GM19240 (cell line): ENCODE results near the gene UBE3B.

Experiments
- DNase-seq: peaks from one replicate; pipeline ENCODE4 v3.0.0; 2011; ENCODE audit warnings: low spot score; ENCODE audit not compliant: insufficient read length

Gene UBE3B

GRCh38 chr12:109571773-109572505, 94.5 kb downstream of the UBE3B start:
- DNase-seq = no peak

DNA sequence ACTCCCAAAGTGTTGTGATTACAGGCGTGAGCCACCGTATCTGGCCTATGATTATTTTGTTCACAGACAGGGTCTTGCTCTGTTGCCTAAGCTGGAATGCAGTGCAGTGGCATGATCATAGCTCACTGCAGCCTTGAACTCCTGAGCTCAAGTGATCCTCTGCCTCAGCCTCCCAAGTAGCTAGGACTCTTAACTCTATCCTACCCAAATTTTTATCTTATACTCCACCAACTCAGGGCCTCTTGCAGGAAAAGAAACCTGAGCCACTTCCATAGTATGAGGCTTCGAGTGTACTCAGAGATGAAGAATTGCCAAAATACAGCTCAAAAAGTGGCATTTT, 95.0 kb downstream of the UBE3B start:
- no peak for DNase-seq

- peak; percentile 98 for DNase-seq
These were observed 95.8 kb downstream of the UBE3B start, which contains the start of the genes MMAB and MVK for GRCh38 chr12:109573029-109573913. MMAB (minus strand) TSS chr12:109573504; CDS start chr12:109573480, 24 bp downstream. MVK (plus strand) TSS chr12:109573794; CDS start chr12:109574823, 1,029 bp downstream.

DNA sequence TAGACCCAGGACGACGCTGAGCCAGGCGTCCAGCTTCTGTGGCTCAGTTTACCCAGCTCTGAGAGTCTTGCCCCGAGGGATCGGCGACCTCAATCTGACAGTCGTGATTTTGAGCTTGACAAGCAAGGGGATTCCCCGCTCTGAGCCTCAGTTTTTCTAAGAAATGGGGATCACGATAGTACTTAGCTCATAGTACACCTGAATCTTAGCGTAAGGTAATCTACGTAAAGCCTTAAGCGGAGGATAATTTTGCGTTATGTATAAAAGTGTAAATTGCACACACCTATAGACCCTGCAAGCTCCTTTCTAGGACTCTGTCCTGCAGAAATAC, 96.4 kb downstream of the UBE3B start:
- DNase-seq = no peak

GRCh38 chr12:109575683-109576082, 98.2 kb downstream of the UBE3B start:
- DNase-seq = no peak

DNA sequence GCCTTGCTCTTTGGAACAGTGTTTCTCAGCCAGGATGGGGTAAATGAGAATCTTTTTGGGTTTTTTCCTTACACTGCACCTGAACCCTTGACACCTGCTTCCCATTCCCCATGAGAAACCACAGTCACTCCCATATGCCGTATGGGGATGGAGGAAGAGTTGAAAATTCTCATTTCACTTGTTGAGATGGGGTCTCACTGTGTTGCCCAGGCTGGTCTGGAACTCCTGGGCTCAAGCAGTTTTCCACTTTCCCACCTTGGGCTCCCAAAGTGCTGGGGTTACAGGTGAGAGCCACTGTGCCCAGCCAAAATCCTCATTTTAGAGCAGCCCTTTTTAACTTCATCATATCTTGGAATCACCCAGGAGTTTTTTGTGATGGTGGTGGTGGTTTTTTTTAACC, 99.9 kb downstream of the UBE3B start:
- no peak for DNase-seq

DNA sequence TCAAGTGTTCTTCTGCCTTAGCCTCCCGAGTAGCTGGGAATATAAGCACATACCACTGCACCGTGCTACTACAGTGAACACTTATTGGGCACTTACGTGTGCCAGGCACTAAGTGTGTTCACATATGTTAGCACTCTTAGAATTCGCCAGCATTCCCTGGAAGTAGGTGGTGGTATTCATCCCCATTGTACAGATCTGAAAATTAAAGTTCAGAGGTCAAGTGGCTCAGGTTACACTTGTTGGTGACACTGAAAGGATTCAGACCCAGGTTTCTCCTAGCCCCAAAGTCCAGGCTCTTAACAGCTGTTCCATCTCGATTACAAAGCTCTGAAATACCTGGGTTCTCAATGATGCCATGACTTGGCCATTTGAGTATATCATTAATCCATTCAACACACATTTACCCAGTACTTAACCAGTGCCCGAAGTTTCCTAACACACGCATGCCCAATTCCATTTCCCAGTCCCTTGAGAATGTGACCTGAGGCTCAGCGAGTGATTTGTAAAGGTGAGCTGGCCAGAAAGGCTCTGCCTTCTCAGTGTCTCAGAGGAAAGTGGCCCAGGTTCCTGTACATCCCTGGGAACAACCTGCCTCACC, 101.0 kb downstream of the UBE3B start:
- DNase-seq = no peak

DNA sequence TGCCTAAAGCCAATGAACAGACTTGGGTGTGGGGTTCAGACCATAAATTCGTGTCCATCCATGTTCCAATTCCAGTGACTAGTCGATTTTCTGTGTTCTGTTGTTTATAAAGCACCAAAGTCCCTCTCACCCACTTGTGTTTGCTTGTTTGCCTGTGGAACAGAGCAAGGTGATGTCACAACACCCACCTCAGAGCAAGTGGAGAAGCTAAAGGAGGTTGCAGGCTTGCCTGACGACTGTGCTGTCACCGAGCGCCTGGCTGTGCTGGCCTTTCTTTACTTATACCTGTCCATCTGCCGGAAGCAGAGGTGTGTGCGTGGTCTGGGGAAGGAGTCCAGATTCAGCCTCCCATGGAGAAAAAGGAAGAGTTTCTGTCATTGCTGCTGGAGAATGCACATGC, 102.2 kb downstream of the UBE3B start:
- no peak for DNase-seq

DNA sequence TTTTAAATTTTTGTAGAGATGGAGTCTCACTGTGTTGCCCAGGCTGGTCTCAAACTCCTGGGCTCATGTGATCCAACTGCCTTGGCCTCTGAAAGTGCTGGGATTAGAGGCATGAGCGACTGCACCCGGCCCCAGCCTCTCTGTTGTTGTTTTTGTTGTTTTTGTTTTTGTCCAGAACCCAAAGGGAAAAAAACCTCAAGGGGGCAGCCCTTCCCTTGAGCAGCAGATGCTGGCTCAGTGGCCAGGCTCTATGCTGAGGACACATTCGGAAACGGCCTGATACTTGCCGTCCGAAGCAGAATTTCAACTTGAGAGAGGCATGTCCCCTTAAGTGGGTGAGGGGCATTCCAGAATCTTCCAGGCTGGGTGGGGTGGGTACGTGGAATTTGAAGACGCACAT, 102.8 kb downstream of the UBE3B start:
- no peak for DNase-seq

DNA sequence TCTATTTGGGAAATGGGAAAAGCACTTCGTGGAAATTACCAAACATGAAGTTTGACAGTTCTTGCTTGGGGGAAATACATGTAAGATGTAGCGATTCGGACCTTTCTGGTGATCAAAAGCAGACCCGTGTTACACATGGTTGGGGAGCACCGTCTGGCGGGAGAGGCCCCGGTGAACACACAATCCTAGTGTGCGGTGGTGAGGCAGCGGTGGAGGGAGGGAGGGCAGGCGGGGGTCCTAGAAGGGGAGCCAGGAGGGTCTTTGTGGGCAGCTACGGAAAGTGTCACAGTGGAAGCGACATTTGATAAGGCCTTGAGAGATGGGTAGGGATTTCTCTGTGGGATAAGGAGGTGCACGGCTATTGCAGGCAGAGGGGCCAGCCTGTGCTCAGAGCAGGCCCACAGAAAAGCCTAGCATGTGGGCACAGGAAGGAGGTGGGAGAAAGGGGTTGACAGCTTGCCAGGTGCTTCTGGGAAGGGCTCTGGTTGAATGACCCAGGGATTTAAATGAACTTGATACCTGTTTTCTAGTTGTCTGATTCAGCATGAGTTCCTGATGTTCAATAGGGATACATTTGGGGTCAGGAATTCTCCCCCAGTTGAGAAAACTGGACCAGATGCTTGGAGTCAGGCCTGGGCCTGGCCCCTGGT, 103.4 kb downstream of the UBE3B start:
- no peak for DNase-seq

DNA sequence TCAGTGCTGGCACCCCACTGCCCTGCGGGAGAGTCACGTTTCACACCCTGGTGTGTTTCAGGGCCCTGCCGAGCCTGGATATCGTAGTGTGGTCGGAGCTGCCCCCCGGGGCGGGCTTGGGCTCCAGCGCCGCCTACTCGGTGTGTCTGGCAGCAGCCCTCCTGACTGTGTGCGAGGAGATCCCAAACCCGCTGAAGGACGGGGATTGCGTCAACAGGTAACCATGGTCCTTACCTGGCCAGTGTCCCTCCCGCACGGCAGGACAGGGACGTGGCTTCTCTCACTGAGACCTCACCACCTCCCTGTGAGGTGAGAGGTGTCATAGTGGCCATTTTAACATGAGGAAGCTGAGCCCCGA, 103.9 kb downstream of the UBE3B start:
- no peak for DNase-seq

GRCh38 chr12:109581856-109582255, 104.4 kb downstream of the UBE3B start:
- DNase-seq = no peak

DNA sequence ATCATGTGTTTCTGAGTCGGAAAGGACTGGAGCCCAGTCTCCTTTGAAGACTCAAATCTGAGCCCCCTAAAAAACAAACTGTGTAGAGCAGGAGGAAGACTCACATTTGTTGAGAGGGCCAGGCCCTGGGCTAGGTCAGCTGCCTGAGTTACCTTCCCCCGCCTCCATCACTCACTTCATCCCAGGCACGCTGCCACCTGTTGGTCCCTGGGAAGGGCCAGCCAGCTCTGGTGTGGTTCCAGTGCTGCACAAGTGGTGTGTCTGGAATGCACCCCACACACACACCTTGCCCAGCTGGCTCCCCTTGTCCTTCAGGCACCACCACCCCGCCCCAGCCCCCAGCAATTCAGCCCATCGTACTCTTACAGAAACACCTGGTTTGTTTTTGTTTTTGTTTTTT, 105.2 kb downstream of the UBE3B start:
- no peak for DNase-seq

DNA sequence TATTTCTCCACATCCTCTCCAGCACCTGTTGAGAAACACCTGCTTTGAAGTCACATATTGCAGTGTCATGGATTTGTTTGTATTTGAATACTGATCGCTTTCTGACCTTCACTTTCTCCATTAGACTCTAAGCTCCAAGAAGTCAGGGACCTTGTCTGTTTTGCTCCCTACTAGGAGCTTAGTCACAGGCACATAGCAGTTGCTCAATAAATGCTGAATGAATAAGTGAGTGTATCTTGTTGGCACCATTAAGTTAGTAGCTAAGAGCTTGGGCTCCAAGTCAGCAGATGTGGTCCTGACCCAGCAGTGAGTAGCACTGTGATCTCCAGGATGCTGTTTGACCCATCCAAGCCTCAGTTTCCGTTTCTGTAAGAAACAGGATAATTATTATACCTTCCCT, 106.3 kb downstream of the UBE3B start:
- no peak for DNase-seq
